Memory B cell (primary cell): ENCODE results near the gene RSBN1.

Experiments used
- ATAC-seq: fragments of 150-1000 bp; cut with Tn5 transposase; 2 replicates; pipeline ENCODE4 v1.10.0; 2021; ENCODE audit warnings: low read depth, mild to moderate bottlenecking, moderate library complexity
- DNase-seq, 2 donors: peaks; one replicate each; pipeline ENCODE4 v3.0.0; 2022; ENCODE audit warnings: low spot score in 2 of 2
- H3K27ac Mint-ChIP-seq: one replicate; pipeline ENCODE4 v1.8.0; 2022; ENCODE audit warnings: mild to moderate bottlenecking, moderate library complexity, mixed read lengths
- H3K27me3 Mint-ChIP-seq: one replicate; pipeline ENCODE4 v1.8.0; 2022; ENCODE audit warnings: mixed read lengths
- H3K36me3 Mint-ChIP-seq: one replicate; pipeline ENCODE4 v1.8.0; 2022; ENCODE audit warnings: mild to moderate bottlenecking, mixed read lengths
- H3K4me1 Mint-ChIP-seq: one replicate; pipeline ENCODE4 v1.8.0; 2022; ENCODE audit warnings: mixed read lengths
- H3K4me3 Mint-ChIP-seq: one replicate; pipeline ENCODE4 v1.8.0; 2022; ENCODE audit warnings: mild to moderate bottlenecking, moderate library complexity, mixed read lengths
- H3K9me3 Mint-ChIP-seq: one replicate; pipeline ENCODE4 v1.8.0; 2022; ENCODE audit warnings: mixed read lengths

The RSBN1 gene

GRCh38 chr1:113714606-113715269 lies 97.5 kb downstream of the RSBN1 start:
- Mint-ChIP-seq H3K9me3 (peaks cover 12% of the 10 kb centered on the region), H3K27ac (no peak overlapping the region), H3K27me3 (no peaks in the 10 kb centered on the region), H3K4me3 (no peak overlapping the region), H3K4me1 (peaks cover 2% of the 10 kb centered on the region), H3K36me3 (peaks cover 41% of the 10 kb centered on the region)
- DNase-seq (no peak), ATAC-seq (no peak)
